GM19025 (cell line): ENCODE data around the gene TRAPPC13.
"Not testable (repeated sequence)": the region's sequence is repeated elsewhere in the genome, so short reads cannot be mapped to it uniquely, and the experiment has no call there.

Experiments
- ATAC-seq: cut with Tn5 transposase; IDR thresholded peaks from one replicate; pipeline ENCODE4 v1.9.1; 2021; ENCODE audit warnings: mild to moderate bottlenecking, low read depth, moderate library complexity; ENCODE audit not compliant: unreplicated experiment

TRAPPC13 gene

DNA sequence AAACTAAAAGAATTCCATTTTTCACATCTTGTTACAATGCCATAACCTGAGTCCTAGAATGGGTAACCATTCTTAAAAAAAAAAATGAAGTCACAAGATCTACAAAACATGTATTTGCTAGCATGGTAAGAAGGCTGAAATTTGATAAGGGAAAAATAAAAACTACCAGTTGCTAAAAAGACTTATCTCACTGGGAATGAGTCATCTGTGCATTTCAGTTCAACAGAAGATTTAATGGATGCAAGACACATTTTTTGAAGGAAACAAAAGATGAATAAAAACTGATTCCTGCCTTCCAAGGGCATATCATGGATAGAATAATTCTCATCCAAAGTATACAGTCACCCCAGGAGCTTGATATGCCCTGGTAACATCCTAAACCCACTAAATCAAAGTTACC is 49.9 kb downstream of the TRAPPC13 start:
- no peak for ATAC-seq

DNA sequence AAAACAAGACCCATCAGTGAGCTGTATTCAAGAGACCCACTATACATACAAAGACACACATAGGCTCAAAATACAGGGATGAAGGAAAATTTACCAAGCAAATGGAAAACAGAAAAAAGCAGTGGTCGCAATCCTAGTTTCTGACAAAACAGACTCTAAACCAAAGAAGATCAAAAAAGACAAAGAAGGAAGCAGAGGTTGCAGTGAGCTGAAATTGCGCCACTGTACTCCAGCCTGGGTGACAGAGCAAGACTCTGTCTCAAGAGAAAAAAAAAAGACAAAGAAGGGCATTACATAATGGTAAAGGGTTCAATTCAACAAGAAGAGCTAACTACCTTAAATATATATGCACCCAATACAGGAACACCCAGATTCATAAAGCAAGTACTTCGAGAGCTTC is 51.2 kb downstream of the TRAPPC13 start:
- ATAC-seq = not testable (repeated sequence)

DNA sequence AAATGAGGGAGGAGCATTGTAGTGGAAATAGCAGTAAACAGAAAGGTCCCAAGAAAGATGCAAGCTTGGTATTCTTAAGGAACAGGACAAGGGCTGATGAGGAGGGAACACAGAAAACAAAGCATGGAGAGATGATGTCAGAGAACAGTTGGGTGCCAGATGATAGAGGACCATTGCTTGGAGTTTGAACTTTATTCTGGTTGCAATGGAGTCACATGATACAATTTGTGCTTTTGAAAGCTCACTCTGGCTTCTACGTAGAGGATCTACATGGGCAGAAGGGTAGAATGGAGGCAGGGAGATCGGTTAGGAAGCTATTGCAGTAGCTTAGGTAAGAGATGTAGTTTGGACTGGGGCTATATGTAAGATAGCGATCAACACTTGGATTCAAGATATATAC is 57.3 kb downstream of the TRAPPC13 start:
- ATAC-seq = no peak

DNA sequence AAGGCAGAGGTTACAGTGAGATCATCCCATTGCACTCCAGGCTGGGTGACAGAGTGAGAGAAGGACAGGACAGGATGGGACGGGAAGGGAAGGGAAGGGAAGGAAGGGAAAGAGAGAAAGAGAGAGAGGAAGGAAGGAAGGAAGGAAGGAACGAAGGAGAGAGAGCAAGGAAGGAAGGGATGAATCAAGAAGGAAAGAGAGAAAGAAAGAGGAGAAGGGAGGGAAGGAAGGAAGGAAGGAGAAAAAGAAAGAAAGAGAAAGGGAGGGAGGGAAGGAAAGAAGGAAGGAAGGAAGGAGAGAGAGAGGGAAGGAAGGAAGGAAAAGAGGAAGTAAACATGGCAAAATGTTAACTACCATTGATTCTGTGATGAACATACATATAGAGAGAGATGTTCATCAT is 68.3 kb downstream of the TRAPPC13 start:
- ATAC-seq = no peak

DNA sequence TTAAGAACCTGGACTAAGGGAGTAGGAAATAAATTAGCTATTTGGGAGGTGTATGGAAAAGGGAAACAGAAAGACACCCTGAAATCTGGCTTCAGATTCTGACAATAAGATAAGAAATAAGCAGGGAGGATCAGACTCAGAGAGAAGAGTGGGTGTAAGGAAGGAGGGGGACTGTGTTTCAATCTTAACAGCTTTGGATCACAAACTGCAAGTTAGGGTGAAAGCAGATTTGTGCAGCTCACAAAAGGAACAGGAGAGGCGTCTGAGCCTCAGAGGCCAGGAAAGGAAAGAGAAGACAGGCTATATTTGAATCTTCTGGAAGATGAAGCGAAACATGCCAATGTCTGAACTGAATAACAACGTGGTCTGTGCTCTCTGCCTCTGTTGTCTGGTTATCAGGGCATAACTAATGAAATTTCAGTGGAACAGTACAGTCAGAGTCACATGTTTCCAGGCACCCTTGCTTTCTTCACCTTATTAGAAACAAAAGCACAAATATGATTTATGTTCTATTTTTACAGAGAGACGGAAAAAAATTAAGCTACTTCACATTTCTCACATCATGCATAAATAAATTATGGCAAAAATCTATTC is 70.4 kb downstream of the TRAPPC13 start:
- no peak for ATAC-seq

DNA sequence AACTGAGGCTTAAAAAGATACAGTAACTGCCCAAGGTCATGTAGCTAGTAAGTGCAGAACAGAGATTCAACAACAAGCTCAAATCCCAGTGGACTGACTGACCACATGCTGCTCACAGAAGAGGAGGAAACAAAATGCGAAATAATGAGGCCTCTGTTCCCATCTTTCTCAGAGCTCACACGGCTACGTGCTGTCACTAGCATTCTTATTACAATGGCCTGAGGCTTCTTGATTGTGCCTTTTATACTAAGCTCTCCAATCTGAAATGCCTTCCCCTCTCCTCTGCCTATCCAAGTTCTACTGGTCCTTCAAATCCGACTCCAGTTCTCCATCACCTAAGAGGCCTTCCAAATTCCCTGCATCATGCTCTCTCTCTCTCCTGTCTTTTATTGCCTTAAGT is 71.1 kb downstream of the TRAPPC13 start:
- ATAC-seq = no peak

DNA sequence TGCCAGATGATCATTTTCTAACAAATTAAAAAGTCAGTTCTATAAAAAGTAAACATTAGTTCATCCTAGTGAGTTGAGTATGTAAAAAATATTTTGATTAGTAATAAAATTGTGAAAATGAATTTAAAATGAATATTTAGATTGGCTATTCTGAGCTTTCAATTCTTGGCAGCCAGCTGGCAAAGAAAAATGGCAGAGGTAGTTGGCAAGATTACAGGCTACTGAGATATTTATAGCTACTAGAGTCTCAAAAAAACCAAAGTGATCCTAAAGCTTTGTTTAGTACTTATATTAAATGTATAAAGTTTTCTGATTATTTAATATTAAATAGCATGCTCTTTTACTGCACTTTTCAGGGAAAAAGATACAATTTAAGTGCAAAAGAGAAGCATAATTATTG is 72.1 kb downstream of the TRAPPC13 start:
- ATAC-seq = no peak

DNA sequence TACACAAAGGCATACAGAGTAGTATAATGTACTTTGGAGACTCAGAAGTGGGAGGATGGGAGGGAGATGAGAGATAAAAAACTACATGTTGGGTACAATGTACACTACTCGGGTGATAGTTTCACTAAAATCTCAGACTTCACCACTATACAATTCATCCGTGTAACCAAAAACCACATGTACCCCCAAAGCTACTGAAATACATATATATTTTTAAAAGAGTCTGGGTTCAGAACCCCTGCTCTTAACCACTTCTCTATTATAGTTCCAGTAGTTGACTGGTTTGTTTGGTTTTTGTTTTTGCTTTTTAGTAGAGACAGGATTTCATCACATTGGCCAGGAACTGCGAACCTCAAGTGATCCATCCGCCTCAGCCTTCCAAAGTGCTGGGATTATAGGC is 74.5 kb downstream of the TRAPPC13 start:
- ATAC-seq = no peak

DNA sequence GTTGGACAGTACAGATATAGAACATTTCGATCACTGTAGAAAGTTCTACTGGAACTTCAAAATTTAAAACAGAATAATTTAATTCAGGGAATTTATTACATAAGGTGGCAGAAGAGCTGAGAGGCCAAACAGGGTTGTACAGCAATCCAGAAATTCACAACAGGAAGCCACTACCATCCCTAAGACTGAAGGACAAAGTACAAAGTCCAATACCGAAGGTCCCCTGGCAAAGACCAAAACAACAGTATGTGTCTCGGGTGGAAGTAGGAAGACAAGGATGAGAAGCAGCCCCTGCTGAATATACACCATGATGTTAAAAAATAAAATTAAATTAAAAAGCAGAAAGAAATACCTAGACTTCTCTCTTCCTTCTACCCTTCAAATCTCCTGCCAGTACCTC is 77.2 kb downstream of the TRAPPC13 start:
- ATAC-seq = no peak

DNA sequence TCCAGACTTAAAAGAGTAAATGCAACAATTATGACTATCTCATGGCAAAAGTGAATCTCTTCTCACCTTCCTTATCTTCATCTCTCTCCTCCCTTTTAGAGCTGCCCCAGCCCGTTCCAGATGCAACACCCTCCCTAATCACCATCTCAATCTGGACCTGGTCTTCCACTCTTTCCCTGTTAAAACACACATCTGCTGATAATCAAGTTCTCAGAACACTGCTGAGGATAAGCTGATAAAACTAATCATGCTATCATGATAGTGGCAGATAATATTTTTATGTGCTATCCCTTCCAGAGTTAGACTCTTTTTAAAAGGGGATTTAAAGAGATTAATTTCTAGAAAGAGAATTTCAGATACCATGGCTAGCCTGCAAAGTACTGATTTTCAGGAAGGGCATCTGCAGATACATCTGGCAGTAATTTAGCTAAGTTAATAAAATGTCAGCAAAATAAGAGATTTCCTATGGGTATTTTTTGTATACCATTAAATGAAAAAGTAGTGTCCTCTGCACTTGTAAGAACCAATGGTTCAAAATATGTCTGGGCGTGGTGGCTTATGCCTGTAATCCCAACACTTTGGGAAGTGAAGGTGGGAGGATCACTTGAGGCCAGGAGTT is 79.9 kb downstream of the TRAPPC13 start:
- ATAC-seq = no peak

DNA sequence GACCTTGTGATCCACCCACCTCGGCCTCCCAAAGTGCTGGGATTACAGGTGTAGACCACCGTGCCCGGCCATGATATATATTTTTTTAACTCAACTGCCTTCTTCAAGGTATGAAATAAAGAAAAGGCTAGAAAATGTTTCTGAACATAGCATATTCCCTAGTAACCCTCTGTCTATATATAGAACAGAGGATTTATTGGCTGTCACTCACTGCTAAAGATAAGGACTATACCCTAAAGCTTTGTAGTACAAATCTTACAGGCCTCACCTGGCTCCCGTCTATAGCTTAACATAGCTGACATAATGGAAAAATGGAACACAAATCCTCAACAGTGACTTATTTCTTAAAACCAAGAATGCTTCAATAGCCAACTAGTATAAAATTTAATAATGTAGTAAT is 82.8 kb downstream of the TRAPPC13 start:
- no peak for ATAC-seq

DNA sequence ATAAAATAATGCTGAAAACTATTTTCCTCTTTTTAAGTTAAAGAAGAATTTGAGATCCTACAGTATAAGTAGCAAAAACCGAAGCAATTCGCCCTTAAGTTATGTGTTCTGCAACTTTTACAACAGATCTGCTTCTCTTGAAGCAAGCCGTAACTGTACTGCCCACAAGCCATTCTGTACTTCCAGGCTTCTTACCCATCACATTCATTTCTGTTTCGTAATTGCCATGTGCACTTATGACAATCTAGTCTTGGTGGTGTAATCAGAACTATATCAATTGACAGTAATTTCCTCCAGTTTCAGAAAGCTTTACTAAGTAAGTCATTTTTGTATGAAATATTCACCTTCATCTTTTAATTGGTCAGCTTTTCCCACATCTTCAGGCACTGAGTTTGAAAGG is 83.3 kb downstream of the TRAPPC13 start:
- ATAC-seq = no peak
